Stimulated activated naive CD8-positive, alpha-beta T cell treated with anti-CD3 and anti-CD28 coated beads, Interleukin-15, Interleukin-2, amounts not matched to agents 100 ng/mL and 50 ng/mL, for 24 hours (primary cell): ENCODE results near the gene ORC6.

Source experiments
- H3K27ac Mint-ChIP-seq: one replicate; pipeline ENCODE4 v1.8.0; 2021; ENCODE audit warnings: mild to moderate bottlenecking, mixed read lengths
- H3K27me3 Mint-ChIP-seq: one replicate; pipeline ENCODE4 v1.8.0; 2021; ENCODE audit warnings: mixed read lengths
- H3K36me3 Mint-ChIP-seq: one replicate; pipeline ENCODE4 v1.8.0; 2021; ENCODE audit warnings: low read depth, mixed read lengths
- H3K4me1 Mint-ChIP-seq: one replicate; pipeline ENCODE4 v1.8.0; 2021; ENCODE audit warnings: low read depth, mixed read lengths
- H3K4me3 Mint-ChIP-seq: one replicate; pipeline ENCODE4 v1.8.0; 2021; ENCODE audit warnings: mild to moderate bottlenecking, mixed read lengths
- H3K9me3 Mint-ChIP-seq: one replicate; pipeline ENCODE4 v1.8.0; 2021; ENCODE audit warnings: mixed read lengths

Gene ORC6

DNA sequence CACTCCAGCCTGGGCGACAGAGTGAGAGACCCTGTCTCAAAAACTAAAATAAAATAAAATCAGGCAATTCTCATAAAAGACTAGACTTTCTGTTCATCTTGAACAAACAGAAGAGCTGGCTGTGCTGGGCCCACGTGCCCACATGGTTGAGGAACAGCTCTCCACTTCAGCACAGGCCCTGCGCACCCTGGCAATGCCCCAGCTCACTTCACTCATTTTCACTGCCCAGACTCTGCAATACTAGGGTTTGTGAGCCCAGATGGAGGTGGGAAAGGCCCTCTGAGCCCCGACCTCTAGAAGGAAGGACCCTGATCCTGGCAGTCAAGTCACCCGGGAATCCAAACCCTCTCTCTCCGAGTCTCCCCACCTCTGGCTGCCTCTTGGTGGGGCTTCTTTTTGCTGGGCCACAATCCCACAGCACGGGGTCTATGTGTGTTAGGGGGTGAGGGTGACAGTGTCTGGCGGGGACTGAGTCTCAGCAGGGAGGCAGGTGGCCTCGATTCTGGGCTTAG is 43.9 kb downstream of the ORC6 start:
- Mint-ChIP-seq H3K4me1 (no peaks in the 10 kb centered on the region), H3K36me3 (no peaks in the 10 kb centered on the region), H3K9me3 (no peaks in the 10 kb centered on the region), H3K27me3 (no peaks in the 10 kb centered on the region), H3K4me3 (no peak overlapping the region), H3K27ac (no peak overlapping the region)

DNA sequence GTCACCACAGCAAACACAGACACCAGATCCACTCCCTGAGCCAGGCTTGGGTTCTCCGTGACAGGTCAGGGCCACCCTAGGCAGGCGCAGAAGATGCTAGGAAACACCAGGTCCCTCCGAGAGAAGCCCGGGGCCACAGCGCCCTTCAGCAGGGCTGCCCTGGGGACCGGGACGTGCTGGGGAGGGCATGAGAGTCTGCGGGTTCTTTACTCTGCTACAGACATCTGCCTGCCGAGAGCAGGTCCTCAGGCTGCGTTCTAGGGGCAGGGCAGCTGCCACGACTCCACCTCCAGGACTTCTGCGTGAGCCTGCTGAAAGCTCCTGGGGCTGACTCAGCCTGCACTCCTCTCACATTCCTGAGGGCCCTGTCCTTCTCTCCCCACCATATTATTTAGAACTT is 47.2 kb downstream of the ORC6 start:
- Mint-ChIP-seq H3K27ac (no peak overlapping the region), H3K27me3 (no peaks in the 10 kb centered on the region), H3K4me3 (no peak overlapping the region), H3K4me1 (no peaks in the 10 kb centered on the region), H3K36me3 (no peaks in the 10 kb centered on the region), H3K9me3 (no peaks in the 10 kb centered on the region)

DNA sequence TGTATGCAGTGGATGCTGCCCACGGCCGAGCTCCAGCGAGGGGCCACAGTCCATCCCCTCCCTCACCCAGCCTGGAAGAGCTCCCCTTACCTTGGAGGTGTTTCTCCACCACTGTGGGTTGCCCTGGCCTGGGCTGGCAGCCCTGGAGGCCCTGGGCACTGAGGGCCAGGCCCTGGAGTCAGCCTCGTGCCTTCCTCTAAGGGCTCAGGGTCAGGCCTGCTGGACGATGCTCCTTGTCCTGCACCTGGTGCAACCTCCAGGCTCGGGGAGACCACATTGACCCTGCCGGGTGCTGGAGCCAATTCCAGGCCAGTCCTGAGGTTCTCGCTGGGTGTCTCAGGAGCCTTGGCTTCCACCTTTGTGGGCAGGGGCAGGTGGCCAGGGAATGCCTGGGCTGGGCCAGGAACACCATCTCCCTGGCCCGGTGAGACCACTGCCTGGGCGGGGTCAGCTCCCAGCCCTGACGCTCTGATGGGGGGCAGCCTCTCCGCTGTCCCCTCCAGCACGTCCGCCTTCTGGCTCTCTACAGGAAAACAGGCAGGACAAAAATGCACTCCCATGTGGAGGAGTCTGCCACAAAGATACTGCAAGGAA is 48.3 kb downstream of the ORC6 start:
- Mint-ChIP-seq H3K27ac (no peak overlapping the region), H3K9me3 (no peaks in the 10 kb centered on the region), H3K36me3 (no peaks in the 10 kb centered on the region), H3K4me1 (no peaks in the 10 kb centered on the region), H3K27me3 (no peaks in the 10 kb centered on the region), H3K4me3 (no peak overlapping the region)

DNA sequence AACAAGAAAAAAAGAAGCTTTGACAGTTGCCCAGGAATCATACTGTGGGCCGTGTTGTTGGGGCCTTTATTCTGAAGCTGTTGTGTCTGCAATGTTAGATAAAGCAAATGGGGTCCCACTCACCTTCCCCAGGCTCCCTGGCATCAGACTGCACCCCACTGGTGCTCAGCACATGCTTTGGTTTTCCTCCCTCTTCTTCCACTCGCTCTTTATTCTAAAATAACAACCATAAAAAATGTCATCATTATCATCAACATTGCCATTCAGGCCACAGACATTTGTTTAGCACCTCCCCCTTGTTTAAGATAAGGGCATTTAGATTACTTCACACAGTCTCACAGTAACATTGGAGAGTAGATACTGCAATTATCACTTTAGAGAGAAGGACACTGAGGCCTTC is 50.5 kb downstream of the ORC6 start:
- Mint-ChIP-seq H3K4me3 (no peak overlapping the region), H3K27ac (no peak overlapping the region), H3K36me3 (no peaks in the 10 kb centered on the region), H3K4me1 (peaks cover 5% of the 10 kb centered on the region), H3K9me3 (no peaks in the 10 kb centered on the region), H3K27me3 (no peaks in the 10 kb centered on the region)

DNA sequence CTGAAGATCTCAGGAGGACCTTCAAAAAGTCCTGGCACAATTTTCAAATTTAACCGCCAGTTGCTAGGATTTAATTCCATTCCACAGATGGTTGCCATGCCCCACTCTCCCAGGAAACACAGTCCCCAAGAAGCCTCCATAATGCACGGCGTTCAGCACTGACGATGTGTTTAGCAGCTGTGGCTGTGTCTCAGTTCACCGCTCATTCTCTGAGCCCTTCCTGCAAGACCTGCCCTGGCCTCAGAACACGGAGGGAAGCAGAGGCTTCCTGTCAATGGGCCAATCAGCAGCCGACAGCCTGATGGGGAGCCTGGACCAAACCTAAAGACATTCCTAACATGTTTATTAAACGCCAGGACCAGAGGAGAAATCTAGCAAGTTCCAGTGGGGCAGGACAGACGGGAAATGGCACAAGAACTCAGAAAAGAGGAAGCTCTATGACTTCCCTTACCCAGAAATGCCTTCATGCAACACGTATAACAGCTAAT is 53.8 kb downstream of the ORC6 start:
- H3K27me3 Mint-ChIP-seq = no peaks in the 10 kb centered on the region
- H3K36me3 Mint-ChIP-seq = no peaks in the 10 kb centered on the region
- no peak overlapping the region for H3K27ac Mint-ChIP-seq
- no peak overlapping the region for H3K4me3 Mint-ChIP-seq
- no peaks in the 10 kb centered on the region for H3K9me3 Mint-ChIP-seq
- peaks cover 5% of the 10 kb centered on the region for H3K4me1 Mint-ChIP-seq

DNA sequence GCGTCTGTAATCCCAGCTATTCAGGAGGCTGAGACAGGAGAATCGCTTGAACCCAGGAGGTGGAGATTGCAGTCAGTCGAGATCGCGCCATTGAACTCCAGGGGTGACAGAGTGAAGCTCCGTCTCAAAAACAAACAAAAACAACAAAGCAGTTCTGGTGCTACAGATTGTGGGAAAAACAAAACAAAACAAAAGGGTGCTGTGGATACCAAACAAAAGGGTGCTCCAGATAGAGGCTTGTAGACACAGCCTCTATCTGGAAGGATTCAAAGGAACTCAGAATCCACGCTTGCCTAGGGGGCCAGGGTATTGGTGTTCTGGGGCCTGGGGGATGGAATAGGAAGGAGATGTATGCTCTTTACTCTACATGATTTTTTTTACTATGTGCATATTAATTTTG is 56.2 kb downstream of the ORC6 start:
- Mint-ChIP-seq H3K9me3 (no peaks in the 10 kb centered on the region), H3K27me3 (no peaks in the 10 kb centered on the region), H3K36me3 (no peaks in the 10 kb centered on the region), H3K4me1 (peaks cover 5% of the 10 kb centered on the region), H3K4me3 (no peak overlapping the region), H3K27ac (no peak overlapping the region)

DNA sequence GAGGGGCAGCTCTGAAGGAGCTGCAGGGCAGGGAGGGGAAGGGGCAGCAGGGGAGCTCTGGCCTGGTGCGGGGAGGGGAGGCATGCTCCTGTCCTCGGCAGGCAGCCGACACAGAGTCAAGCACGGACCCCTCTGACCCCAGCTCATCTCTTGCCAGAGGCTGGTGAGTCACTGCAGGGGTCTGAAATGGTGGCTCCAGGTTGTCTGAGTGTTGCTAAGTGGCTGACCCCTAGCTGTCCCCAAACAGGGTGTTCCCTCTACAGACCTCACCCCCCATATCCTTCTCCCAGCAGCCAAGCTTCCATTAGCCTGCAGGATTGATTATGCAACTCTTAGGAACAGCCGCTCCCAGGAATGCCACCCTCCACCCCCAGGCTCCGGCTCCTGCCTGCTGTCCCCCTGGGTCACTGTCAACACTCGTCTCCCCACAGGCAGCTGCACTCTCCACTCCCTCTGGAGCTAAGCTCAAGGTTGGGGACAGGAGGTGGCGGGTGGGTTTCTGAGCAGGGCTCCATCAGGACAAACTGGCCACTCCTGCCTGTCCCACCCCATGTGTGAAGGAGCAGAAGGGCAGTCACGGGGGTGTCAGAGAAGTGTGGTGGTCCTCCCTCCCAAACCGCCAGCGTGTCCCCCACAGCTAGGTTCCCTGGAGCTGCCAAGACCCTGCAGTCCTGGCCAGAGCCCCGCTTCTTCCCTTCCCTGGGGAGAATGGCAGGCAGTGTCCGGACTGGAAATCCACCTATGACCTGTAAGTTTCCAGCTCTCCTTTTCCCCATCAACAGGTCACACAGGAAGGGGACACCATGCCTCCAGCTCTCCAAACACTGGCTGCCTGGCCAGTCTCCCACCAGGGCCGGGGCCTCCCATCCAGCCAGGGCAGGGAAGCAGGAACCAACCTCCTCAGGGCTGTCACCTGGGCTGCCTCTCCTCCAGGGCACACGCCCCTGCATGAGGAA is 57.6 kb downstream of the ORC6 start:
- Mint-ChIP-seq H3K4me3 (no peak overlapping the region), H3K27me3 (no peaks in the 10 kb centered on the region), H3K4me1 (peaks cover 5% of the 10 kb centered on the region), H3K36me3 (no peaks in the 10 kb centered on the region), H3K9me3 (no peaks in the 10 kb centered on the region), H3K27ac (no peak overlapping the region)
